Parathyroid adenoma (tissue), 2 donors: ENCODE data around the gene THAP9.
"Not testable (repeated sequence)": the region's sequence is repeated elsewhere in the genome, so short reads cannot be mapped to it uniquely, and the experiment has no call there.

ENCODE experiments used
- H2AFZ ChIP-seq: fragments of 300-600 bp; sonication (generic); one replicate; pipeline ENCODE4 v1.7.0; 2017; ENCODE audit warnings: antibody characterized with exemption, mild to moderate bottlenecking
- H3K27ac ChIP-seq: fragments of 300-600 bp; sonication (generic); one replicate; pipeline ENCODE4 v1.7.0; 2017
- H3K27me3 ChIP-seq: fragments of 300-600 bp; sonication (generic); one replicate; pipeline ENCODE4 v1.7.0; 2017; ENCODE audit warnings: low read length; ENCODE audit not compliant: control insufficient read depth, insufficient read depth
- H3K36me3 ChIP-seq: fragments of 300-600 bp; sonication (generic); one replicate; pipeline ENCODE4 v1.7.0; 2017; ENCODE audit warnings: low read length; ENCODE audit not compliant: control insufficient read depth, insufficient read depth
- H3K4me1 ChIP-seq: fragments of 300-600 bp; sonication (generic); one replicate; pipeline ENCODE4 v1.7.0; 2017; ENCODE audit warnings: control low read depth
- H3K4me2 ChIP-seq: fragments of 300-600 bp; sonication (generic); one replicate; pipeline ENCODE4 v1.7.0; 2017; ENCODE audit warnings: low read length
- H3K4me3 ChIP-seq: fragments of 300-600 bp; sonication (generic); one replicate; pipeline ENCODE4 v1.7.0; 2017; ENCODE audit warnings: low read depth, low read length
- H3K79me2 ChIP-seq: fragments of 300-600 bp; sonication (generic); one replicate; pipeline ENCODE4 v1.7.0; 2017; ENCODE audit warnings: control low read depth
- H3K9ac ChIP-seq: fragments of 300-600 bp; sonication (generic); one replicate; pipeline ENCODE4 v1.7.0; 2017; ENCODE audit warnings: mild to moderate bottlenecking
- H3K9me3 ChIP-seq: fragments of 300-600 bp; sonication (generic); one replicate; pipeline ENCODE4 v1.7.0; 2017; ENCODE audit warnings: low read length; ENCODE audit not compliant: control insufficient read depth
- CTCF ChIP-seq: fragments of 300-600 bp; sonication (generic); IDR thresholded peaks from one replicate; pipeline ENCODE4 v1.7.0; 2017; ENCODE audit warnings: antibody characterized with exemption, mild to moderate bottlenecking
- donor health status: primary hyperparathyroidism.

THAP9 gene

GRCh38 chr4:82900411-82901182, at the start of gene THAP9:
THAP9 (plus strand) TSS chr4:82900735; CDS start chr4:82900803, 68 bp downstream.
- peaks cover 3% of the 10 kb centered on the region for H3K4me1 ChIP-seq
- H3K4me2 ChIP-seq = peak within 1 kb of the TSS; percentile 96
- H3K79me2 ChIP-seq = peaks cover 4% of the 10 kb centered on the region
- peak within 1 kb of the TSS; percentile 95 for H3K4me3 ChIP-seq
- no peaks in the 10 kb centered on the region for H3K27me3 ChIP-seq
- H3K9ac ChIP-seq = no peak within 1 kb of the TSS
- peak within 1 kb of the TSS; percentile 71 for H2AFZ ChIP-seq
- H3K27ac ChIP-seq = peak within 1 kb of the TSS; percentile 89
- H3K36me3 ChIP-seq = no peaks in the 10 kb centered on the region
- no peaks in the 10 kb centered on the region for H3K9me3 ChIP-seq
- no peak for TF ChIP-seq CTCF

- no peaks in the 10 kb centered on the region for H3K27me3 ChIP-seq
- no peaks in the 10 kb centered on the region for H3K4me1 ChIP-seq
- no peak overlapping the region for H2AFZ ChIP-seq
- H3K9ac ChIP-seq = no peak overlapping the region
- H3K4me3 ChIP-seq = no peak overlapping the region
- no peaks in the 10 kb centered on the region for H3K79me2 ChIP-seq
- no peaks in the 10 kb centered on the region for H3K9me3 ChIP-seq
- no peaks in the 10 kb centered on the region for H3K36me3 ChIP-seq
- no peak for TF ChIP-seq CTCF
- H3K27ac ChIP-seq = no peak overlapping the region
- H3K4me2 ChIP-seq = no peak overlapping the region
These were observed 49.2 kb upstream of the THAP9 start for GRCh38 chr4:82851318-82851717.

GRCh38 chr4:82851885-82852750, 48.4 kb upstream of the THAP9 start:
- Histone ChIP-seq H3K4me3 (no peak overlapping the region), H2AFZ (no peak overlapping the region), H3K9me3 (no peaks in the 10 kb centered on the region), H3K79me2 (no peaks in the 10 kb centered on the region), H3K9ac (no peak overlapping the region), H3K27ac (no peak overlapping the region), H3K36me3 (no peaks in the 10 kb centered on the region), H3K4me1 (no peaks in the 10 kb centered on the region), H3K4me2 (no peak overlapping the region), H3K27me3 (no peaks in the 10 kb centered on the region)
- TF ChIP-seq CTCF = no peak

- no peaks in the 10 kb centered on the region for H3K79me2 ChIP-seq
- no peak overlapping the region for H2AFZ ChIP-seq
- no peak overlapping the region for H3K4me2 ChIP-seq
- no peak overlapping the region for H3K27ac ChIP-seq
- no peaks in the 10 kb centered on the region for H3K9me3 ChIP-seq
- no peaks in the 10 kb centered on the region for H3K4me1 ChIP-seq
- TF ChIP-seq CTCF = no peak
- H3K9ac ChIP-seq = no peak overlapping the region
- no peak overlapping the region for H3K4me3 ChIP-seq
- no peaks in the 10 kb centered on the region for H3K36me3 ChIP-seq
- H3K27me3 ChIP-seq = no peaks in the 10 kb centered on the region
These were observed 47.7 kb upstream of the THAP9 start for GRCh38 chr4:82852751-82853285.

GRCh38 chr4:82860487-82860886, 40.0 kb upstream of the THAP9 start:
- H3K4me3 ChIP-seq, H3K4me2 ChIP-seq, H3K27me3 ChIP-seq, H3K27ac ChIP-seq, H3K4me1 ChIP-seq, H2AFZ ChIP-seq, H3K36me3 ChIP-seq, H3K79me2 ChIP-seq, H3K9me3 ChIP-seq, H3K9ac ChIP-seq: not testable (repeated sequence)
